AG10803 (cell line): Measurements from ENCODE around the gene MAP6D1.

Experiments used
- DNase-seq: peaks from one replicate; pipeline ENCODE4 v3.0.0; 2010; ENCODE audit warnings: low read depth
- H3K4me3 ChIP-seq: 2 replicates; pipeline ENCODE4 v1.5.1; 2011; ENCODE audit warnings: mild to moderate bottlenecking, low read length, control low read depth
- TF ChIP-seq, protein P1 (sequence below): conservative IDR thresholded peaks from 2 replicates; pipeline ENCODE4 v1.5.1; 2011; ENCODE audit warnings: mild to moderate bottlenecking, low read length, control low read depth, inconsistent platforms

The MAP6D1 gene

DNA sequence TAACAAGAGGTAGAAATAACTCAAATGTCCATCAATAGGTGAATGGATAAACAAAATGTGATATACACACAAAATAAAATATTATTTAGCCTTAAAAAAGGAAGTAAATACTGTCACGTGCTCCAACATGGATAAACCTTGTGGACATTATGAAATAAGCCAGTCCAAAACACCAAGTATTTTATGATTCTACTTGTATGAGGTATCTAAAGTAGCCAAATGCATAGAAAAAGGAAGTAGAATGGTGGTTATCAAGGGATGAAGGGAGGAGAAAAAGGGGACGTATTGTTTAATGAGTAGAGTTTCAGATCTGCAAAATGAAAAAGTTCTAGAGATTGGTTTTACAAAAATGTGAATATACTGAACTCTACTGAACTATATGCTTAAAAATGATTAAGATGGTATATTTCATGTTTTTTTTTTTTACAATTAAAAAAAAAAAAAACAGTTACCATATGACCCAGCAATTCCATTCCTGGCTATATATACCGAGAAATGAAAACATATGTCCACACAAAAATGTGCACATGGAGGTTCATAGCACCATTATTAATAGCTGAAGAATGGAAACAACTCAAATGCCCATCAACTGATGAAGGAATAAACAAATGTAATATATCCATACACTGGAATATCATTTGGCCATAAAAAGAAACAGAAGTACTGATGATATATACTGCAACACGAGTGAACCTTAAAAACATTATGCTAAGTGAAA is 29.1 kb upstream of the MAP6D1 start:
- TF ChIP-seq, protein P1, sequence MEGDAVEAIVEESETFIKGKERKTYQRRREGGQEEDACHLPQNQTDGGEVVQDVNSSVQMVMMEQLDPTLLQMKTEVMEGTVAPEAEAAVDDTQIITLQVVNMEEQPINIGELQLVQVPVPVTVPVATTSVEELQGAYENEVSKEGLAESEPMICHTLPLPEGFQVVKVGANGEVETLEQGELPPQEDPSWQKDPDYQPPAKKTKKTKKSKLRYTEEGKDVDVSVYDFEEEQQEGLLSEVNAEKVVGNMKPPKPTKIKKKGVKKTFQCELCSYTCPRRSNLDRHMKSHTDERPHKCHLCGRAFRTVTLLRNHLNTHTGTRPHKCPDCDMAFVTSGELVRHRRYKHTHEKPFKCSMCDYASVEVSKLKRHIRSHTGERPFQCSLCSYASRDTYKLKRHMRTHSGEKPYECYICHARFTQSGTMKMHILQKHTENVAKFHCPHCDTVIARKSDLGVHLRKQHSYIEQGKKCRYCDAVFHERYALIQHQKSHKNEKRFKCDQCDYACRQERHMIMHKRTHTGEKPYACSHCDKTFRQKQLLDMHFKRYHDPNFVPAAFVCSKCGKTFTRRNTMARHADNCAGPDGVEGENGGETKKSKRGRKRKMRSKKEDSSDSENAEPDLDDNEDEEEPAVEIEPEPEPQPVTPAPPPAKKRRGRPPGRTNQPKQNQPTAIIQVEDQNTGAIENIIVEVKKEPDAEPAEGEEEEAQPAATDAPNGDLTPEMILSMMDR, result no peak
- no peak overlapping the region for H3K4me3 ChIP-seq
- DNase-seq, result no peak

DNA sequence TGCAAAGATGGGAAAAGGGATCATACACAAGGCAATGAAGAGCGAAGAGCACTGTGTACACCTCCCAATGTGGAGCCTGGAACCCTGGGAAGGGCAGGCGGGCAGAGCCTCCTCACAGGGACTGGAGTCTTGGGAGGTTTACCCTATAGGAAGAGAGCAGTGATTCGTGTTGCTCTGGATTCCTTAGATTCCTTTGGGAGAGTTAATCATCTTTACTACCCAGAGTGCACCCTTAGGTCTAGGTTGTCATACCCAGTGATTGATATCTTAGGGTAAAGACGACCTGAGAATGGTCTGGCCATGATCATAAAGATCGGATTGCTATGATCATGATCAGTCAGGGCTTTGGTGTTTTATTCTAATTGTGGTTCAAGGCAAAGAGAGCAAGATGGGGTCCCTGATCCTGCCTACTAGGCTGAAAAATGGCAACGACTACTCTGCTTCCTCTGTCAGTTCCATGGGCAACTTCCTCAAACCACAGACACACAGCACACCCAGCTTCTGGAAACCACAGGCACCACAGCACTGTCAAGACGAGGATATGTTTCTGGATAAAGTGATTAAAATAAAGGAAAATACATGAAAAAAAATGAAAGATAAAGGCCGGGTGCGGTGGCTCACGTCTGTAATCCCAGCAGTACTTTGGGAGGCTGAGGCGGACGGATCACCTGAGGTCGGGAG is 20.4 kb upstream of the MAP6D1 start:
- TF ChIP-seq, protein P1, result no peak
- no peak overlapping the region for H3K4me3 ChIP-seq
- no peak for DNase-seq

DNA sequence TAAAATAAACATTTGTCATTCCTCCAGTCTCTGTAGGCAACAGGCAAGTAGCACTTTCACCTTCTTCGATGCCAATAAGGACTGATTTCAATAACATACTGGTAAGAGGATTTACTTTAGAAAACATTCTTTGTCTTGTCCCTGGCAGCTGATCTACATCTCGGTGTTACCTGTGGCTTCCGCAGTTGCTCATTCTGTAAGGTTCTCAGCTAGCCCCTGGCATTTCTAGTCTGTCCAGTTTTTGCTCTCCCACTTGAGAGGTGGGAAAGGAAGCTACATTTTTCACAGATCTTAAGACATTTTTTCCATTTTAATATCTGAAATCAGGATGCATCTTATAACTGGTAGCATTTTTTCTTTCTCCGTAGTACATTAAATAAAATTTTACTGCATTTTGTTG is 19.7 kb upstream of the MAP6D1 start:
- H3K4me3 ChIP-seq, result no peak overlapping the region
- DNase-seq, result no peak
- TF ChIP-seq, protein P1, result no peak

DNA sequence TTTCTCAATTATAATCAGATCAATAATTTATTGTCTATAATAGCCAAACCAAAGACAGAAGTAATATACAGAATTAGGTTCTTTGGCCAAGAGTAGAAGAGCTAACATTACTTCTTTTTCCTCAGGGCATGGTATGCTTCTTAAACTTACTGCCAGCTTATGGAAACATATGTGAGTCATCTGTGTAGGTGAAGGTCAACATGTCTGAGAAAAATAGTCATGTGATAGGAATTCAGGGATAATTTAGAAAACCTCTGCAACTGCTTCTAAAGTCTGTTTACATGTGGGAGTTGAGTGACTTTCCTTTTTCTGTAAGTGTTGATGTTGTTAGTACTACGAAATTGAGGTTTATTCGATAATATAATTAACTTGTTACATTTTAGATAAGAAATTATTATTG is 19.2 kb upstream of the MAP6D1 start:
- DNase-seq, result peak; percentile 71
- TF ChIP-seq, protein P1, result no peak
- H3K4me3 ChIP-seq, result no peak overlapping the region

DNA sequence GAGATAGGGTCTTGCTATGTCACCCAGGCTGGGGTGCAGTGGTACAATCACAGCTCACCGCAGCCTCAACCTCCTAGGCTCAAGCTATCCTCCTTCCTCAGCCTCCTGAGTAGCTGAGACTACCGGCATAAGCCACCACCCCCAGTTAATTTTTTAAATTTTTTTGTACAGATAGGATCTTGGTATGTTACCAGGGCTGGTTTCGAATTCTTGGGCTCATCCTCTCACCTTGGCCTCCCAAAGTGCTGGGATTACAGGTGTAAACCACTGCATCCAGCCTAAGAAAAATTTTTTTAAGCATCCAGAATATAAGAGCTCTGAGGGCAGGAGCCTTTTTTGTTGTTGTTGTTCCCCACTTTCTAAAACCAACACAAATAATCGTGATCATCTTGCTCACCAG is 14.4 kb upstream of the MAP6D1 start:
- TF ChIP-seq, protein P1, result no peak
- H3K4me3 ChIP-seq, result no peak overlapping the region
- DNase-seq, result no peak

DNA sequence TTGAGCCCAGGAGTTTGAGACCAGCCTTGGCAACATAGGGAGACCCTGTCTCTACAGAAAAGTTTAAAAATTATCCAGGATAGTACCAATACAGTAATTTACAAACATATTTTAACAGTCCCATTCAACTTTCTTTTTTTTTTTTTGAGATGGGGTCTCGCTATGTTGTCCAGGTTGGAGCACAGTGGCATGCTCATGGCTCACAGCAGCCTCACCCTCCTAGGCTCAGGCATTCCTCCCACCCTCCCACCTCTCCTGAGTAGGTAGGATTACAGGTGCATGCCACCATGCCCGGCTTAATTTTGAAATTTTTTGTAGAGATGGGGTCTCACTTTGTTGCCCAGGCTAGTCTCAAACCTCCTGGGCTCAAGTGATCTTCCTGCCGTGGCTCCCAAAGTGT is 12.5 kb upstream of the MAP6D1 start:
- H3K4me3 ChIP-seq, result no peak overlapping the region
- TF ChIP-seq, protein P1, result no peak
- no peak for DNase-seq

DNA sequence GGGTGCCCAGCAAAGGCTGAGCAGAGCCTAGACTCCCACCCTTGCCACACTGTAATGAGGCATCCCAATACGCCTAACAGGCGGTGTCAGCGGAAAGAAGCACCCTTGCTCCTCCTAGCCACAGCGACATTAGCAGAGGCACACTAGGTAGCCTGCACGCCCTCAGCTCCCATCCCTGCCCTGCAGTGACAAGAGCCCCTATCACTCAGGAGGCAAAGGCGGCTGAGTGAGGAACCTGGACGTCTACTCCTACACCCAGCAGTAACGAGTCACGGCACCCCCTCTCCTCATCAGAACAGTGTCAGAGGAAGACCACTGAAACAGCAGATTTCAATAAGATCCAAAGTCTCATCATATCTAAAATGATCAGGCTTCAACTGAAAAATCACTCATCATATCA is 12.0 kb upstream of the MAP6D1 start:
- no peak for DNase-seq
- TF ChIP-seq, protein P1, result no peak
- no peak overlapping the region for H3K4me3 ChIP-seq
